IPS-18c (cell line): ENCODE results near the gene FAM184A.
A peak's percentile ranks its signal among the peaks of the same experiment; 100 is the strongest.
"Not testable (repeated sequence)": the region's sequence is repeated elsewhere in the genome, so short reads cannot be mapped to it uniquely, and the experiment has no call there.

Experiments
- H3K4me3 ChIP-seq: 2 replicates; pipeline ENCODE4 v1.7.0; 2013; ENCODE audit warnings: low read depth, mild to moderate bottlenecking, low read length, moderate library complexity; ENCODE audit not compliant: insufficient read depth
- H3K9me3 ChIP-seq: one replicate; pipeline ENCODE4 v1.6.1; 2013; ENCODE audit warnings: mild to moderate bottlenecking, low read length, moderate library complexity; ENCODE audit not compliant: control insufficient read depth, insufficient read depth

Gene FAM184A

DNA sequence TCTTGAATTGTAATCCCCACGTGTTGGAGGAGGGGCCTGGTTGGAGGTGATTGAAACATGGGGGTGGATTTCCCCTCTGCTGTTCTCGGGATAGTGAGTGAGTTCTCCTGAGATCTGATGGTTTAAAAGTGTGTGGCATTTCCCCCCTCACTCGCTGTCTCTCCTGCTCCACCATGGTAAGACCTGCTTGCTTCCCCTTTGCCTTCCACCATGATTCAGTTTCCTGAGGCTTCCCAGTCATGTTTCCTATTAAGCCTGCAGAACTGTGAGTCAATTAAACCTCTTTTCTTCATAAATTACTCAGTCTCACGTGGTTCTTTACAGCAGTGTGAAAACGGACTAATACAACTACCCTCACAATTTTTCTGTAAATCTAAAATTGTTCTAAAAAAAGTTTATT lies 26.8 kb upstream of the FAM184A start:
- Histone ChIP-seq H3K9me3 (no peaks in the 10 kb centered on the region), H3K4me3 (no peak overlapping the region)

DNA sequence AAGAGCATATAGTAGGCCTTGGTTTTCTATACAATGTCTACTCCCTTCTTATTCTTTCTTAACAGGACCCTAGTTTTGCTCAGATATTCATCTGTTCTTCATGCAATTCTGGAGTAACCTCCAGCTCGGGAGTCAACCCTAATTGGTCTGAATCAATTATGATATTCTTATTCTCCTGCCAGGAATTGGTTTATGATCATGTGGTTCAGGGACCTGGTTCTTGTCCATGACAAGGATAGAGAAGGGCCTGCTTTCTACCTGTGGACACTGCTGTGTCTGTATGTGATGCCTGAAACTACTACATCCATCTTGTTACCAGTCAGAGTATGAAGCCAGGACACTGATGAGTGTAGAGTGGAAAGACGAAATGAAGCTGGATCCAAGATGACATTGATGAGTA lies 24.4 kb upstream of the FAM184A start:
- H3K9me3 ChIP-seq = no peaks in the 10 kb centered on the region
- no peak overlapping the region for H3K4me3 ChIP-seq

DNA sequence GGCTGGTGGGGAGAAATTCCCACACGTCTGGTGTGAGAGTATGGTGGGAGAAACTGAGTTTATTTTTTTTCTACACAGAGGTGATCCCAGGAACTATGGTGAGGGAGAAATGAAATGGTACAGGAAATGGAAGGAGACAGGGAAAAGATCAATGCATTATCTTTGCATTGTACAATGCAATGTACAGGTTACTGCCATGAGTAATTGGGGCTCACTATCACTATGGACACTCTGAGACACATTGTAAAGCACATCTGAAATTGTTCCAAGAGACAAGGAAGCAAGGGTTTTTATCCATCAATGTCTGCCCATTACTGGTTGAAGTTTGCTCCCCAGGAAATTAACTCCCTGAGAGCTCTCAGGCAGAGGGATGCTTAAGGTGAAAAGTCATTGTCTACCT lies 21.7 kb upstream of the FAM184A start:
- no peak overlapping the region for H3K4me3 ChIP-seq
- H3K9me3 ChIP-seq = no peaks in the 10 kb centered on the region

DNA sequence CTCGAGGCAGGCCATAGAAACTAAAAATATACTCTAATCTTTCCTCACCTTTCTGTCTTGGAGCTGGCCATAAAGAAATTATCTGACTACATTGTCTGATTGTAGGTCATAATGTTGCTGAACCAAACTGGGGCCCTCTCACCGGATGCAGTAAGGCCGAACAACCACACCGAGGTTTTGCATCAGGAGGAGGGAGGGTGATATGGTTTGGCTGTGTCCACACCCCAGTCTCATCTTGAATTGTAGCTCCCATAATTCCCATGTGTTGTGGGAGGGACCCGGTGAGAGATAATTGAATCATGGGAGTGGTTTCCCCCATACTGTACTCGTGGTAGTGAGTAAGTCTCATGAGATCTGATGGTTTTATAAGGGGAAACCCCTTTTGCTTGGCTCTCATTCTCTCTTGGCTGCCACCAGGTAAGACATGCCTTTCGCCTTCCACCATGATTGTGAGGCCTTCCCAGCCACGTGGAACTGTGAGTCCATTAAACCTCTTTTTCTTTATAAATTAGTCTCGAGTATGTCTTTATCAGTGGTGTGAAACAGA lies 19.4 kb upstream of the FAM184A start:
- not testable (repeated sequence) for H3K4me3 ChIP-seq, H3K9me3 ChIP-seq

DNA sequence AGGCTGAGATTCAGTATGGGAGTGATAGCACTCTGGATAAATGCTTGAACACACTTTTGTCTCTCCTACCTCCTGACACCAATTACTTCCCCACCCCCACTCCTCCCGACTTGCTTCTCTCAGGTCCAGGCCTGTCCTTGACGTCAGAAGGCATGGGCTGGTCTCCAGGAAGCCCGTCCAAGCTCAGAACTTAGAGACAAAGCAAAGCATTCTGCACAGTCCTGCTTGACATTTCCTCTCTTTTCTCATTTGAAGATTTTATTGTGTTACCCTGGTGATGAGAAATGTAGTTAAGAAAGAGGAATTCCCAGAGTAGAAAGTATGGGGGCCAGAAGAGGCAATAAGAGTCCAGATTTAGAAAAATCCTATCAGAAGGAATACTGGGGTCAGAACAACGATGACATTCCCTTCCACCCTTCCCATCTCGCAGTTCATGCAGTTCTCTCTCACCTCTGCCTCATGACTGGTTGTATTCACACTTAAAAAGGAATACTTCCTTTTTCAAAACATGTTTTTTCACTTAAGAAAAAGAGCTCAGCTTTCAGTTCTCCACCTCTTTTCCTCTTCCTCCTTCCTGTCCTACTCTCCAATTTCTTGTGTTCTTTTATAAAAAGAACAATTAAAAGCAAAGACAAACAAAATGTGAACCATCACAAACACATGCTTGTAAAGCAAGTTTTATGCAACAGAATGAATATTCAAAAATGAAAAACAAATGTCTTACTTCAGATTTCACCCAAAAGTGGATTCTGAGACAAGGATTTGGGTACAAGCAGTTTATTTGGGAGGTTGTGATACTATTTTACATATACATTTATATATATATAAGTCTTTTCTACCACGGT lies 18.5 kb upstream of the FAM184A start:
- H3K4me3 ChIP-seq = no peak overlapping the region
- H3K9me3 ChIP-seq = no peaks in the 10 kb centered on the region

DNA sequence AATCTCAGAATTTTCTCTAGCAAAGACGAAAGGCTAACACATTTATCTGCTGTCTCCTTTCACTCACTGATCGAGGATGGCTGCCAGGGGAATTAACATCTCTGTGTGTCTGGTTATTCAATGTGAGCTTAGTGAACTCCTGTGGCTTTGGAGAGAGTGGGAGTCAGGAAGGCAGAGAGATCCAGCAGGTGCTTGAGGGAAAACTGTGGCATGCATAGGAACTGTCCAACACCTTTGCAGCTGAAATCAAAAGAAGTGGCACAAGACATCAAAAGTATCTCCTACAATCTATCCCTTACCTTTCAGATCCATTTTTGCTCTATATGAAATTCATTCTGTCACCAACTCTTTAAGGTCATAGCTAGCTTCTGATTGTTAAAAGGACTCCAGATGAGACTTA lies 11.8 kb upstream of the FAM184A start:
- Histone ChIP-seq H3K4me3 (no peak overlapping the region), H3K9me3 (peaks cover 3% of the 10 kb centered on the region)

DNA sequence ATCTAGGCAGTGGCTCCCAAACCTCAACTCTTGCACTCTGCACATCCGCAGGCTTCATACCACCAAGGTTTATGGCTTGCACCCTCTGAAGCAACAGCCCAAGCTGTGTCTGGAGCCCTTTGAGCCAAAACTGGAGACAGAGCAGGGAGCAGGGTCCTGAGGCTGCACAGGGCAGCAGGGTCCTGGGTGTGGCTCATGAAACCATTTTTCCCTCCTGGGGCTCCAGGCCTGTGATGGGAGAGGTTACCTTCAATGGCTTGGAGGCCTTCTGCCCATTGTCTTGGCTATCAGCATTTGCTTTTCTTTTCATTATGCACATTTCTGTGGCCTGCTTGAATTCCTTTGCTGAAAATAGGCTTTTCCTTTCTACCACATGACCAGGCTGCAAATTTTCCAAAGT lies 6.3 kb upstream of the FAM184A start:
- no peak overlapping the region for H3K4me3 ChIP-seq
- H3K9me3 ChIP-seq = peaks cover 22% of the 10 kb centered on the region

DNA sequence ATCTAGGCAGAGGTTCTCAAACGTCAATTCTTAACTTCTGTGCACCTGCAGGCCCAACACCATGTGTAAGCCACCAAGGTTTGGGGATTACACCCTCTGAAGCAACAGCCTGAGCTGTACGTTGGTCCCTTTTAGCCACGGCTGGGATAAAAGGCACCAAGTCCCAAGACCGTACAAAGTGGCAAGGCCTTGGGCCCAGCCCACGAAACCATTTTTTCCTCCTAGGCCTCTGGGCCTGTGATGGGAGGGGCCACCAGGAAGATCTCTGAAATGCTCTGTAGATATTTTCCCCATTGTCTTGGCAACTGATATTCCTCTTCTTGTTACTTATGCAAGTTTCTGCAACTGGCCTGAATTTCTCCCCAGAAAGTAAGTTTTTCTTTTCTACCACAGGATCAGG lies 4.5 kb upstream of the FAM184A start:
- H3K9me3 ChIP-seq = peaks cover 24% of the 10 kb centered on the region
- no peak overlapping the region for H3K4me3 ChIP-seq

DNA sequence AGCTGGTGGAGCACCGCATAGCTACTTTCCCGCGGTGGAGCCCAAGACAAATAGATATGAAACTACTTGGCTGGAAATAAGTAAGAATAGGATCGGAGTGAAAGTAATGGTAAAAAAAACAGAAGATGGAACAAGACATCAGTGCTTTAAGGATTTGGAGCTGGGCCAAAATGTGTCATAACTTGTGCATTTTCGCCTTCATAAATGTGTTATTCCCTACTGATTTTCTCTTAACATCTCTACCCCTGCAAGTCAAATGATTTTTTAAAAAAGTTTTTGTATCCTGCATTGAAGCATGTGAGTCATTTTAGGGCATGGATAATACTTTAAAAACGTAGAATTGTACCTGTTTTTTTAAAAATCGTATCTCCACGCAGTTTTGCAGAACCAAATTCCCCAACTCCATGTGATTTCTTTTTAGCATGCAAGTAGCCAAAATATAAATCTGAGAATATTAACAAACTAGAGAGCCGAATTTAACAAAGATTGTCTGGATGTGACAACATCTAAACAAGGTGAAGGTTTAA lies 882 bp upstream of the FAM184A start:
- peaks cover 18% of the 10 kb centered on the region for H3K9me3 ChIP-seq
- H3K4me3 ChIP-seq = peak overlapping the region; percentile 77; the same call in 1 of the 2 replicates

DNA sequence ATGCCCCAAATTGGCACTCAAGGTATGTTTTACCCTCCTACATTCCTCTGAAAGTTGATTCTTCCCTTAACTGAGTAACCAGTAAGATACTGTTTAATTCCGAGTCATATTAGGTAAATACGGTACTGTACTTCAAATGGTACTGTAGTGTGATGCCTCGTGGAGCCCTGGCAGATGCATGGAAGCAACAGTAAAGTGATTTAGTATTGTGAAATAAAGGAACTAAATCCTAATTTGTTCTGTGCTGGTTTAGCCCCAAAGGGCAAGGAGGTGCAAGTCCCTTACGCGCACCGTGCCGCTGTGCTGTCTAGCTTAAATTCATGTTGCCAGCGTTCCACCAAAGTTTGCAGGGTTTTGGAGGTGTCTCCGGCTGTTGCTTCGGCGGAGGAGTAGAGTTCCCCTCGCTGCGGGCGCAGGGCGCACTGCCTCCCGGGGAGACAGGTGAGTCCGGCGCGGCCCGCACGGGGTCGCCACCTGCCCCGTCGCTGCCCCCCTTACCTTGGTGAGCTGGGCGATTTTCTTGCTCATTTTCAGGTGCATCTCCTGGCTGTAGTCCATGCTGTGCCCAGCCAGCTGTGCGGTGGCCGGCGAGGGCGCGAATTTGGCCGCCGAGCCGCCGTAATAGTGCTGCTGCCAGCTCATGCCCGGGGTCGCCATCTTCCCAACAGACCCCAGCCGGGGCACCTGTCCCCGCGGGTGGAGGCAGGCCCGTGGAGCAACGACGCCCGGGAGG lies 655 bp downstream of the FAM184A start:
- peak overlapping the region; percentile 77 for H3K4me3 ChIP-seq
- H3K9me3 ChIP-seq = peaks cover 10% of the 10 kb centered on the region

DNA sequence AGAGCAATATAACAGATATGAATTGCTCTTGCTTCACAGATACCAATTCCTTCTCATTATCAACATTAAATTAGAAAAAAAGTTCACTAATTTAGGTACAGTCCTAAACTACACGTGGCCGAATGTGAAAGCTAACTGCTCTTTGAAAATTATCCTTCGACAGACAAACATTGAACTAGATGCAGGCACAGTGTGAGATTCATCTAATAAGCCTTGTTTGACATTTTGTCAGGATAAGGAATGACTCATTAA lies 1.1 kb downstream of the FAM184A start:
- Histone ChIP-seq H3K9me3 (peaks cover 6% of the 10 kb centered on the region), H3K4me3 (peak overlapping the region; percentile 77; the same call in 1 of the 2 replicates)

DNA sequence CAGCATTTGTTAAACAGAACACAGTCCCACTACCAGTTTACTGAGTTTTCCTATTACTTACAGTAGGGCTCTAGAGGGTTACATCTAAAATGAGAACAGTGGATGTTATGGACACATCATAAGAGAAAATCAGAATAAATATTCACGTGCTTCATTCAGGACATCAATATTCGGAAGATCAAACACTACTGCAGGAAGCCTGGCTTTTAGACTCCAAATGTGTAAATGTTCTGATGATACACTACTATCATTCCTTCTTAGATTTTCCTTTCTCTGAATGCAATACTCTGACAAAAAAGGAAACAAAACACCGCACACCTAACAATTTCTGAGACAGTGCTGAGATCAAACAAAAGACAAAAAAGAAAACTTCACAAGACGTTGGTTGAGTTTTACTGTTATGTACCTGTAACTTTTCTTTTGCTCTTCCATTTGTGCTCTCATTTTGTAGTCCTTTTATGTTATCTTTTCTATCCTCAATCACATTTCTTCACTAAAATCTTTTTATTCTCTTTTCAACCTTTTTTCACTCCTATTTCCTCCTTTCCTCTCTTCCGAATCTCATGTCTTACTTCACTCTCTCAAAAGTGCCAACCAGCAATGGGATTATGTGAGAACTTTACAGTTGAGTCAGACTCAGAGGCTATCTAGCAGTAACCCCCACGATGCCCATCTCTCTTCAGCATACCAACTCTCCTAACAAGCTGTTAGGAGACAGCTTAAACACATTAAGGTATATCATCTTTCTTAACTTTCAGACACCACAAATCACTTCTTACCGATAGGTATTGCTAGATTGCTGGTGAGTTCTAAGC lies 1.7 kb downstream of the FAM184A start:
- Histone ChIP-seq H3K4me3 (no peak overlapping the region), H3K9me3 (peaks cover 2% of the 10 kb centered on the region)

DNA sequence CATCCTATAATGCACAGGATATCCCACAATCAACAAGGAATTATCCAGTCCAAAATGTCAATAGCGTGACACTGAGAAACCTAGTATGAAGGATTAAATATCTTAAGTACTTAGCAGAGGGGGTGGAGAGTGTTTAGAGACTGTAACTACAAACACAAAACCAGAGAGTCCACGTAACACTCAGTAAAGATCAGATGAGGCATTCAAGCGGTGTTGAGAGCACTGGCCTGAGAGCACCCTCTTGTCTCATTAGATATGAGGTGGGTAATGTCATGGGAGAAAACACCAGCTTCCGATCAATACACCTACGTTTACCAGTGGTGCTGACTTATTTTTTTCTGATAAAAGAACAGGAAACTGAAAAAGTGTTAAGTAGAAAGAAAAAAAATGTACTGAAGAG lies 2.3 kb downstream of the FAM184A start:
- H3K4me3 ChIP-seq = no peak overlapping the region
- H3K9me3 ChIP-seq = peaks cover 2% of the 10 kb centered on the region

DNA sequence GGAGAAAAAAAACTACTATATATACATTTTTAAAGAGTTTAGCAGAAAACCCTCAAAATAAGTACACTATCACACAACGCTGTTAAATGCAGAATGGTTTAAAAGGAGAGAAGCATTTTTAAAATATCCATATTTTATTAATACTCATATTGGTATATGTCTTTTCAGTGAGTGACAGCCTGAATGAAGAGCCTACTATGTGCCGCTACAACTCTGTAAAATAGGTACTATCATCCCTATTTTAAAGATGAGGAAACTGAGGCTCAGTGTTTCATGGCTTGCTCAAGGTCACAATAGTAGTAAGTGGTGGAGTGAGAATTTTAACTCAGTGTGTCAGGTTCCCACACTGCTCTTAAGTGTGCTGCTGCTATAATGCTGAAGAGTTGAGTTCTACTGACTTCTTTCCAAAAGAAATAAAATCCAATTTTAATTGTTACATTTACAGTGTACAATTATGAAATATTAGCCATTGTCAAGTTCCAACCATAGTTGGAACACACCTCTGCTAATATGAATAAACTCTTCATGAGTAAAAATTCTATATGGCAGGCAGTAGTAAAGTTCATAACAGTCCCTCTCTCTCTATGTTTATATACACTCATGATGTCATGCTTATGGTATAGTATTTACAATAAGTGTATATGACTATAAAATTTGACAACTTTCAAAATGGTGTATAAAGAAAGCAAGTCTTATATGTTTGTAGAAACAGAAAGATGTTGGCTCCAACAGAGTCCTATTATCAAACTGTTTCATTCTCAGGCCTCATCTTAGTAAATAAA lies 3.1 kb downstream of the FAM184A start:
- H3K4me3 ChIP-seq = no peak overlapping the region

DNA sequence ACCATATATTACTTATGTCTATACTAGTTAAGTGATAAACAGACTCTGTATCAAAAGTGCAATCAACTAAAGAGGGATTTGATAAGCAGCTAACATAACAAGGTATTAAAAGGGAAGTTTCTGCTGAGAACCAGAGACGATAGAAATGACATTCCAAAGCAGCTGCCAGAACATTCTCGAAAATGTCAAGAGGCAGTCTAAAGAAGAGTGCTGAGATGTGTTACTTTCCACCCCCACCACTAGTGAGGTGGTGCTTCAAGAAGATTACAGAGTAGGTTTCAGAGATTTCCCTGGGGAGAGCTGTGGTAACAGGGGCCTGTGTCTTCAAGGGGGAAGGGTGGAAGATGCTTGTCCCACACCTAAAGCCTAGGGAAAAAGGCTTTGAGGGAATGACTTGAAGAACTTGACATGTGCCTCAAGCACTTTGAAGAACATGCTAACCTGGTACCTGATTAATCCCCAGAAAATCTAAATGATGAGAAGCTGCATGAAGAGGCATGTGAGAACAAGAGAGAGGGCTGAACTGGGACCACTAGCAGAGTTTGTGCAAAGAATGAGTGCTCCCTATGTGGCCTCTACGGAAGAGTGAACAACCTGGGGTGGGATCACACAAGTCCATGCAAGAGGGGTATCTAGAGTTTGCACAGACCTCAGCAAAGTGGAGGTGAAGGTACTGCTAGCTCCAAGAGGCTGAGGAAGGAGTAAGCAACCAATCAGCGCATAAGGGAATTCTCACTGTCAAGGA lies 5.0 kb downstream of the FAM184A start:
- Histone ChIP-seq H3K9me3 (peaks cover 2% of the 10 kb centered on the region), H3K4me3 (no peak overlapping the region)

More for the DNA sequence above, 3.1 kb downstream of the FAM184A start:
- peaks cover 2% of the 10 kb centered on the region for H3K9me3 ChIP-seq

DNA sequence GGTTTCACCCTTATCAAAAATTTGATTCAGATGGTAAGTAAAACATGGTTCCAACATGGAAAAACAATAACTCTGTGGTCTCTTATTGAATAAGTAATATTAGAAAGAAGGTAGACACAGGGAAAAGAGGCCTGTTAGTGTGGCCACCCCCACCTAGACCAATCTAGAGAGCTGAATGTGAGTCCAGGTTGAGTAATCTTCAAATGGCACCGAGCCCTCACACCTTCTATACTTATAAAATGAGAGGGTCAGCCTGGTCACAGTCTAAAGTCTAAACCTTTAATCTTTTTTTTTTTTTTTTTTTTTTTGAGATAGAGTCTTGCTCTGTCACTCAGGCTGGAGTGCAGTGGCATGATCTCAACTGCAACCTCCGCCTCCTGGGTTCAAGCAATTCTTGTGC lies 6.9 kb downstream of the FAM184A start:
- Histone ChIP-seq H3K4me3 (no peak overlapping the region), H3K9me3 (no peaks in the 10 kb centered on the region)
